Stimulated activated CD8-positive, alpha-beta memory T cell treated with anti-CD3 and anti-CD28 coated beads, Interleukin-12 subunit alpha, Interleukin-12 subunit beta, amount 100 ng/mL, for 1 hour (primary cell): Measurements from ENCODE around the gene CFAP100.

Experiments
- DNase-seq: peaks from one replicate; pipeline ENCODE4 v3.0.0-alpha.2; 2020; ENCODE audit warnings: low read depth

The CFAP100 gene

DNA sequence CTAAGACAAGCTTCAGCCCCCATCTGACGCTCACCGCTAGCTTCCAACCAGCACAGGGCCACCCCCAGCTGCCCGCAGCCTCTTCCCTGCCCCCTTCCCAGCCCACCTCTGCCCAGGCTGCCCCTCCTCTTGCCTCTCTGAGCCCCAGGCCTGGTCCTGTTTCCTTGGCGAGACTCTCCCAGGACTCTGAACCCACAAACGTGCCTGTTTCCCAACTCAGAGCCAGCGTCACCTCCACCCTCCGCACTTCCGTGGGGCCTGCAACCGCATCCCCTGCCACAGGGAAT is 45.9 kb downstream of the CFAP100 start:
- no peak for DNase-seq

DNA sequence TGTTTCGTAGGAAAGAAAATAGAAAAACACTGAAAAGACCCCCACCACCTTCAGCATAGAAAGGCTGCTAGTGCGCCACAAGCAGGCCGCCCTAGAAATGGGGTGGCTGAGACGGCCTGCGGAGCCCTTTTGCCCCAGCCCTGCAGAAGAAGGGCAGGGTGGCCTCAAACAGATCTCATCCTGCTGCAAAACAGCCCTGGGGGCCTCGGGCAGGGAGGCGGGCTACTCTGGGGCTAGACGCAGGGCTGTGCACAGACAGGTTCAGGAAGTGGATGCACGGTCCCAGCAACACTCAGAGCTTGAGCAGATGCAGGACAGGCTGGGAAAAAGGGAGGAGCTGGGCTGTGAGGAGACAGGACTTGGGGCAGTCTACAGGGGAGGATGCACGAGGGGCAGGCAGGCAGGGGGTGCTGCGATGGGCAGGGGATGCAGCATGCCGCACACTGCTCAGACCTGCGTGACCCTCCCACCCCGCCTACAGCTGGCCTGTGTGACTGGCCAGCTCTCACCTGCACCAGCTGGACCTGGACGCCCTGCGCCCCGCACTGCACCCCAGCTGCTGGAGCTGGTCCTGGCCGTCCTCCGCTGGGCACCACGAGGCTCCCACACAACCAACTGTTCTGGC is 46.7 kb downstream of the CFAP100 start:
- DNase-seq = no peak

DNA sequence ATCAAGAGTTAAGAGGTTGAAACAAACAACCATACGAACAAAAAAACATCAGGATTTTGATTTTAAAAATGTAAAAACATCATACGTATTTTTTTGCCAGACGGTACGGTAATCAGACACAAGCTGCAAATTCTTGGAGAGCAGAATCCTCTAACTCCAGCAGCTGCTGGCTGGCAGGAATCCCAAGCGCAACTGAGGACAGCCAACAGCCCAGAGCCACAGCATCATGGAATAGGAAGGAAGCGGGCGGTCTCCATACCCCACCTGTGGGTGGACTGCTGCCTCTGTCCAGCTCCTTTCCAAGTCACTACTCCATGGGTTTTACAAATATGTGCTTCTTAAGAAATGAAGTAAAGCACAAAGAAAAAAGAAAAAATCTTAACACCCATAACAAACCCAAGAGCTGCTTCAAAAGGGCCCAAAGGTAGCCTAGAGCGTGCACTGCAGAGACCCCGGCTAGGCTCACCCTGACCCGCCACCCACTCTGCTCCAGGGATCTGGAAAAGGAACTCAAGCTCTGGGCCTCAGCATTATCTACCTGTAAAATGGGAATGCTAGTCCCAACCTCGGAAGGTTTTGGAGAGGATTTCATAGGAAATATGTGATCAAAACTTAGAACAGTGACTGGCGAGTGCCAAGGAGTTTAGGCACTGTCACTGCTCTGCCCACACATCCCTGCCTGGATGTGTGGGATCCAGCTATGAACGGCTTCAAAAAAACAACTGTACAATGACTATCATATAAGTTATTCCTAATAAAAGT is 47.6 kb downstream of the CFAP100 start:
- DNase-seq = no peak

DNA sequence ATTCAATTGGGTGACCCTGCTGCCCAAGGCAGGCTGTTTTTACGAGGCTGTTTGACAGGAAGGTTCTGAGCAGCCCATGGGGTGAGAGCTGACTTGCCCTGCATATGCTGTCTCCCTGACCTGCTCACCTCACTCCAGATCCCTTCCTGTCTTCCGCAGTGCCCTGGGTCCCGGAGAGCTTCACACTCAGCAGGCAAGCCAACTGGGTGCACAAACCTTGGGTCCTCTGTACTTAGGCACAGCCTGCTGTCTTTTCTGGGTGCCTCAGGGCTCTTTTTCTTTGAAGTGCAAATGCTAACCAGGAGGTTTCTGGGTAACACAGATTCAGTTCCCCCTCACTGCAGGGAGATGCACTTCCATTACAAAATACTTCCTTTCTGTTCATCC is 48.1 kb downstream of the CFAP100 start:
- no peak for DNase-seq

DNA sequence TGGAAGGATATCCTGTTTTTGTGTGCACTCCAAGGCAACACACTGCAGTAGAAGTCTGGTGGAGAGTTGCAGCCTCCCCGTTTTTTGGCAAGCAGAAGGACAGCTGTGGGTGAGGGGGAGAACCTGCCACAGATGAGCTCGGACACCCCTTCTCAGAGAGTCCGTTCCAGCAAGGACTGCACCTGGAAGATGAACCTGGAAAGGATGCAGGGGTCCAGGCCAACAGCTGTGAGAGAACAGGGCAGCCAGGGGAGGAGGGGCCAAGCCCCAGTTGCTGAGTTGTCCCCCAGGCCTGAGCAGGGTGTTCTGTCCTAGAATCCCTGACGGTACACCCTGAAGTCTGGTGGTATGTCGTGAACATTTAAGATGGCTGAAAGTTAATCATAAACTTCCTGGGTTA is 50.8 kb downstream of the CFAP100 start:
- DNase-seq = no peak

DNA sequence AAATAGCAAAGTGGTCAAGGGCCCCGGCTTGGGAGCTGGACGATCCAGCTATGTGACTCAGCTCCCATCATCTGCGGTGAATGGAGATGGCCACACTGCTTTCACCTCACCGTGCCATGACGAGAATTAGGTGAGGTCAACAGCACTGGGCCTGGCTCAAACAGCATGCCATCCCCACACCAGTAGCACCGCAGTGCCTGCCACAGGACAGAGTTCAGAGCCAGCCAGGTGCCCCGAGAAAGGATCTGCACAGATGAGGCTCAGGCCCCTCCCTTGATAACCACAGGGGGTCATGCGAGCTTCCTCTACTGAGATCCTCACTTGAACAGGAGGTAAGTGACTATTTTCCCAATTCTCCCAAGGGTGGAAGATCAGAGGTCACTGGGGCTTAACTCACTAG is 51.6 kb downstream of the CFAP100 start:
- no peak for DNase-seq

DNA sequence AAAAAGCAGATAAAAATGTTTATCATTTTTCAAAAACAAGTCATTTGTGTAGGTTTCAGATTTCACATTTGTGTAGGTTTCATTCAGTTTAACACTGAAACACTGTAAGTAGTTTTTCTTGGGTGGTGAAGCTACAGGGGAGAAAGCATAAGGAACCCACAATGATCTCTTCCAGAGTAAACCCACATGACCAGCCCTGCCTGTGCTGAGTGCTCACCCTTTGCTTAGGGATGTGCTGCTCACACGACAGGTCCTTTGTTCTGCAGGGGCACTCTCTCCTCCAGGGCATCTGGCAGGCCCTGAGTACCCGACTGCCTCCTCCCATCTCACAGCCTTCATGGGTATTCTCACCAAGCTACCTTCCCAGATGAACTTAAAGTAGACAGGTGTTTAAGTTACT is 52.1 kb downstream of the CFAP100 start:
- no peak for DNase-seq

DNA sequence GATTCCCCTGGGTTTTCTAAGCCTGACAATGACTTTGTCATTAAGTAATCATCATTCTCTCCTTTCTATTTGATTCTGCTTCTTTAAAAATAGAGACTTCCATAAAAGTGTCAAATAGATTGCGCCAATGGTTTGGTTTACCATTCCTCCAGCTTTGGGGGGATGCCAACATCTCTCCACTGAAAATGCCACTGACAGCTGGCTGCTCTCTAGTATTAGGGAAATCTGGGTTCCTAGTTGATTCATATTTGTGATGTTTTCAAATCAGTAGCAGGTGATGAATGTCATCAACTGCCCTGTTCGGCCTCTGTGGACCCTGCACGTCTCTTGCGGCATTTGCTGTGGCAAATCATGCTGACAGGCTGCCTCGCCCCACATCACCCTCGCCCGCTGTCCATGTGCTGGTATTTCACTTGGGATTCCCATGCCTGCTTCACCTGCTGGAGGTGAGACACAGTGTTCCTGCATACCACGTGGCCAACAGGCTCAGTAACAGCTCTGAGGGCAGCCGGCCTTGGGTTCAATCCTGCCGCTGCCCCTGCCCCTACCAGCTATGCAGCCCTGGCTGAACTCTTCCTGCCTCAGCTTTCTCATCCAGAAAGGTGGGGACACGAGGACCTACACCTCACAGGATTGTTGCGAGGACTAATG is 52.9 kb downstream of the CFAP100 start:
- DNase-seq = no peak

DNA sequence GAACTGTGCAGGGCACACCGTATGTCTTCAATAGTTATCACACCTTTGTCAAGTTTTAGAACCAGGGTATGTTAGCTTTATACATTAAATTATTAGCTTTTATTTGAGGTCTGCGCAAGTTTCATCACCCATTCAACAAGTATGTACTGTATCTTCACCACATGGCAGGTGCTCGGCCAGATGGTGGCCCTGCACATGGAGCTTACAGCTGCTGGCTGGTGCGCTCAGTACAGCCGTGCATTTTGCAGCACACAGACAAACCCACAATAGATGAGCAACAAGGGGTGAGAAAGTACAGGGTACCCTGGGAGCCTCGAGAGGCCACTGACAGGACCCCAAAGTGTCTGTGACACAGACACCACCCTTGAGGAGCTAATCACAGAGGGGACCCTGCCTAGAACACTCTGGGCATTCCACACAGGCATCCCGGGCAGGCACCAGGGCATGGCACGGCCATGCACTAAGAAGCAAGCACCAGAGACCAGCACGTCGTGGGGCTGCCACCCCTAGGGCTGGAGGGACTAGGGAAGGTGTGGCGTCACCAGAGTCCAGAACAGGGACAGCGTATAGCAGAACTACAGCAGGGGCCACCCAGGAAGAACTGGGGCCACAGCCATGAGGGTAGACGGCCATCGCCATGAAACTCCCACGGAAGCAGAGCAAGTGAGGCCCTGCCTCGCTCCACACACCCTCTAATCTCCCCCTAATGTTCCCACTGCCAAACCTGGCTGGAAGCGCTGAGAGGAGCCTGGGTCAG is 53.6 kb downstream of the CFAP100 start:
- DNase-seq = no peak

DNA sequence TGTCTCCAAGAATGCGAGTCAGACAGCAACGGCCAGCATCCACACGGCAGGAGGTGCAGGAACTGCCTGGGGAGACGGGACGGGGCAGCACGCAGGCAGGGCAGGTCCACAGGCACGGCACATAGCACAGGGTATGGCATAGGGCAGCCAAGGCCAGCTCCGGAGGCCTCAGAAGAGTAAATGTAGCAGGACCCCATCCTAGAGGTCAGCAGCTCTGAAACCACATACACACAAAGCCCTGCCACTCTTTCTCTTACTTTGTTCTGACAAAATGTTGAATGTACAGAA is 54.1 kb downstream of the CFAP100 start:
- no peak for DNase-seq

DNA sequence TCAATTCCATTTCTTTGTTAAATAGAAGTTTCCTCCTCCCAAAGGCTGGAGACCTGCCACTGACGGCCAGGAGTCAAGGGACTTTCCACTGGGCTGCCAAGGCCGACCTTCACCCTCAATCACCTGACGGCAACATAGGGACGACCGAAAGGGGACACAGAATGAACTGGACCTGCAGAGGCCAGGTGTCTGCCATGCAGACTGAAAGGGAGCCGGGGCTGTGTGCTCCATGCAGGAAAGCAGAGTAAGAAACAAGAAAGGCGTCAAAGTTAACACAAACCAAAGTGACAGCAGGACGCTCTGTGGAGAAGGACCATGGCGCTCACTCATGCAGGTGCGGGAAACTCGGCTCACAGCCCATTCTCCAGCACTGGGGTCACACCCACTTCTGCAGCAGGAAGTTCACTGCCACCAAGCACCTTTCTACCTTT is 54.9 kb downstream of the CFAP100 start:
- DNase-seq = no peak

DNA sequence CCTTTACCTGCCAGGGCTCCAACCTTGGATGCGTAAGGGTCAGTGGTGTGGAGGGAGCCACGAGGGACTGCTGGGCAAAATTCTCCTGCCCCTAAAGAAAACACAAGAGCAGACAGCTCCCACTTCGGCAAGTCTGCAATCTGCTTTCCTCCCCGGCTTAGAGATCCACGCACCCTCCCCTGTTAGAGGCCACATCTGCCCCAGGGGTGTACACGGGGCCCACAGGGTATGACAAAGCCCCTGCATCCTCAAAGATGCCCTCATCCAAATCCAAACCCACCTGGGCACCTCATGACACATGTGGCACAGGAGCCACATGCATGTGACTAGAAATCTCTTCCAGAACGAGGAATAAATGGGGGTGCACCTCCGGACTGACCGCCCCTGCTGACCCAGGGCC is 55.5 kb downstream of the CFAP100 start:
- no peak for DNase-seq

DNA sequence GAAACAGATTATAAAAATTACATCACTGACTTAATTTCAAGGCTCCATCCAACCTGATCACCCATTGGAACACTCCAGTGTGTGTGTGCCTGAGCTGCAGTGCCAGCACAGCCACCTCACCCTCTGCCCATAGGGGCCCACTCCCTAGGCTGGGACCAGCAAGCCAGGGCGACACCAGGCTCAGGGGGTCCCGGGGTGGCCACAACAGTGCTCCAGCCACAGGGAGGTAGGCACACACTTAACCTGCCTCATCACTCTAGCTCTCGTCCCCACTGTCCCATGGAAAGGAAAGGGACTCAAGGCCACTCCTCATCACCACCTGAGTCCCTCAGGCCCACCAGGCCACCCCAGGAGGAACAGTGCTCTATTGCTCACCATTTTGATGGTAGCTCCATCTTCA is 56.0 kb downstream of the CFAP100 start:
- no peak for DNase-seq

DNA sequence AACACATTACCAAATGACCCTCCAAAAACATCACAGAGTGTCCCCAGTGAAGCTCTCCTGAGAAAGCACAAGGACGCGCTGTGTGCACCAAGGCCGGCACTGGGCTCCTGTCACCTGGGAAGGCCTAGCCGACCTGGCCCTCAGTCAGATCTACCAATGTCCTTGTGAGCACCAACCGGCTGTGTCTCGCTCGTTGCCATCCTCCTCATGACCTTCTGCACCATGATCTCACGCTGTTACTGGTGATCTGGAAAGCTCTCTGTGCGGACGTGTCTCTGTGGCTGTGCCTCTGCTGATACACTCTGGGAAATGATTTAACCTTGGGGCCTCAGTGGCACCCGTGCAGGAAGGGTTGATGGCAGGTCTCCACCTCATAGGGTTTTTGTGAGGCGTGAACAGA is 56.8 kb downstream of the CFAP100 start:
- no peak for DNase-seq

DNA sequence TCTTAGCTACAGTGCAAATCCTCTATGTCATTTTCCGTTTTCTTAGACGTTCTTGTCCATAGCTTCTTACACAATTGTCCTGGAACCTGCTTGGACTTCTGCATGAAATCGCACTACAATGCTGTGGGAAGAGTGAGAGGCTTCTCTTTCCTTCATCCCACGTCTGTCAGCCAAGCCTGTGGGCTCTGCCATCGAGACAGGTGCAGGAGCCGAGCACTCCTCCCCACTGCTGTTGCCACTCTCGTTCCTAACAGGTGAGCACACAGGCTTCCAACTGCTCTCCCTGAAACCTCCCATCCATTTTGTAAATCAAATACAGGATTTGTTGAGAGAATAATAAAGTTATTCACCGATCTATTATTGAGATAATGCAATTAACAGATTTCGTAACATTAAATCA is 57.5 kb downstream of the CFAP100 start:
- DNase-seq = no peak

DNA sequence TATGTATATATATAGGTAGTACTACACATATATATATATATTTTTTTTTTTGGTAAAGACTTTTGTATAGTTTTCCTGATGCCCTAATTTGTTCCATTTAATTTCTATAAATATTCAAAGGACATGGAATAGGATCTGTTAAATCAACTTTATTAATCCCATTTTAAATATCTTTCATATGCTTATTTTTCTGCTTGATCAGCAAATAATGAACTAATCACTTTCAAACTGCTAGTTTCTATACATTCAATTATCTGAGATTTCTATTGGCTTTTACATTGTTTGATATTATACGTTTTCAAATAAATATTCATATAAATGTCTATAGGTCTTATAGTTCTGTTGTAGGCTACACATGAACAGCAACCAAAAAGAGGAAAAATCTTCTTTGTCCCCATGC is 59.3 kb downstream of the CFAP100 start:
- DNase-seq = no peak

DNA sequence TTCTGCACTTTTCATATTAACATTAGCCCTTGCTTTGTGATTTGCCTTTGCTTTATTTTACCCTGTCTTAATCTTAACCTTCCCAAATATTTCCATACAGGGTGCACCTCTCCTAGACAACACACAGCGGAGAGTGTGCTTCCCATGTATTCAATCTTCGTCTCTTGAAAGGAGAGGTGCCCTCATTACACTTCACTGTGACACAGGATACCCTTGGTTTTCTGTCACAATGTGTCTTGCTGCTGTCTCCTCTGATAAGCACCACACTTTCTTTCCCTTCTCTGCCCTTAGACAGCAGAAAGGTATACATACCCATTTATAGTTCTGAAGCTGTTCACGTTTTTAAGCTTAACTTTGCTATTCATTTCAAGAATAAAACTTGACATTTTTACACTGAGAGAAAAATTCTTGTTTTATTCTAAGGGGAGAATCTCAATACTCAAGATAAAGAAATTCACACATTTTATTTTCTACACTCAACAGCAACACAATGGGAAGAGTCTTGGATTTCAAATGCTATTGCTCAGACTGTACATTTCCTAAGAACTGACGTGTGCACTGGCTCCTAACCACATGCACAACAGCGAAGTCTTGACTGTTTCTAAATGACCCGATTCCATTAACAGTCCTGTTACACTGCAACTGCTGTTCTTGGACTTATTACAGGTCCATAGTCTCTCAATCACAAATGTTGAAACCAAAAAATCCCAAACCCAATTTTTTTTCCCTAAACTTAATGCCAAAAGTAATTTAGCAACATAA is 59.9 kb downstream of the CFAP100 start:
- no peak for DNase-seq

DNA sequence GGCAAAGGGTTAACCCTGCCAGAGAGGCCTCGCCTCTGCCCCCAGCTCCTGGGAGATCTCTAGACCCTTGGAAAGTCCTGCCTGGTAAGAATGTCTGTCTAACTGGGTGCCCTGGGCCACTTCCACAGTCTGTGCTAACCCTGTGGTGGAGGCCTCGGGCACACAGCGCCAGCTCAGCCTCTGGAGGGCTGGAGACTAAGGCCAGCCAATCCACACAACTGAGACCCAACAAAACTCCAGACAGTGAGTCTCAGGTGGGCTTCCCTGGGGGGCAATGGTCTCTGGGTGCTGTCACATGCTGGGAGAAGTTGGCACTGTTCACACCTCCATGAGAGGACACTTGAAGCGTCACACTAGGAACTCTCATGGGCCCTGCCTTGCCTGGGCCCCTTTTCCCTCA is 61.5 kb downstream of the CFAP100 start:
- DNase-seq = no peak

DNA sequence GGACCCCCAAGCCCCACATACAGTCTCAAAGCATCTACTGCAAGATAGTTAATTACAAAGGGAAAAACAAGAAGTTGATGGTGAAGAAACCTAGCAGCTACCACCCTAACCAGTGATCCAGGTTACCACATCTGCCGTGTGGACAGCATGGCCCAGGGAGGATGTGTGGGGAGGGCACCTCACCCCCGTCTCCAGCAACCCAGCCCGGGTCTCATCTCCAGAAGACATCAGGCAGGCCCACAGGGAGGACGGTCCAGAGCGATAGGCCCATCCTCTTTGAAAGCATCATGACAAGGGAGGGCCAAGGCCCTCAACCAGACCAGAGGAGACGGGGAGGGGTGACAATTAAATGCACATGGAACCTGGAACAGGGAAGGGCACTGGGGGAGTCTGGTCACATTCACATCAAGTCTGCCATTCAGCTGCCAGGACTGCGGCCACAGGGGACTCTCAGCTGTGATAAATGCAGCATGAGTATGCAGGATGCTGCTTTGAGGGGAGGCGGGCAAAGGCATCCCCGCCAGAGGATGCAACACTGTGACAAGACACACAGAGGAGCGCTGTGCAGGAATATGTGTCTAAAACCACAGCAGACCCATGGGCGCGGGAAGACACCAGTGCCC is 62.2 kb downstream of the CFAP100 start:
- no peak for DNase-seq

DNA sequence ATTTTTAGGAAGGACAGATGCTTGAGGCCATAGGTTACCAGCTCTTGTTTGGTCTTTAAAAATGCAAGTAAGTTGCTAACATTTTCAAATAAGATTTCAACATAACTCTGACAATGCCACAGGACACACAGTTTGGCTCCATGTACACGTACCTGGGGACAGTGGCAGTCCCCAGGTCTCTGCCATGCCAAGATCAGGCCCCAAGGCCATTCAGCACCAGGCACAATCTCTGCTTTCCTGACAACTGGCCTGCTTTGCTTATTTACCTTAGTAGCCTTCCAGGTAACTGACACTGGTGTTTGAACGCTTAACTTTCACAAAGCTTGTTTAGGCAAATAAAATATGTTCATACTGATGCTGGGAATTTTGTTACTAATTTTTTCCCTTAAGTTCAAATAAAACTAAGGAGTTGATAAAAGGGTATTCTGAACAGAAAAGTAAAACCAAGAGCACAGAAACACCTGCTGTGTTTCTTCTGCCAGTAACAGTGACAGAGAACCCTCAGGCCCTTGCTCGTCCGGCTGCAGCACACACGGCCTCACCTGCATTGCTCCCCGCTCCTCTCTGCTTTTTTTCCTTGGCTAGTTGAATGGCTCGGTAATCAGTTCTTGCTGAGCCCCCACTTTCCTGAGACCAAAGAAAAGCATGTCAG is 64.5 kb downstream of the CFAP100 start:
- no peak for DNase-seq

DNA sequence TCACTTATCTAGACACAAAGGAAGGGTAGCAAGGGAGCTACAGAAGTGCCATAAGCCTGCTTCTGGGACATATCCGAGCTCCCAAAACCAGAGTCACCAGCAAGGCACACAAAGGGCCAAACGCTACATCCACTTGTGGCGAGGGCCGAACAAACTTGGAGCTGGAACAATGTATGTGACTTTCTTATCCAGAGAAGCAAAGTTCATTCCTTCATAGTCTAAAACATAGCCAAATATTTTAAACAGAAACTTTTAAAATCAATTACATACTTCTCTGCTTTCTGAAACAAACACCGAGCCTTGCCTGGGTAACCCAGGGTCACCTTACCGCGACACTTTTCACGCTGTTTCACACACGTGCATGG is 65.0 kb downstream of the CFAP100 start:
- no peak for DNase-seq

DNA sequence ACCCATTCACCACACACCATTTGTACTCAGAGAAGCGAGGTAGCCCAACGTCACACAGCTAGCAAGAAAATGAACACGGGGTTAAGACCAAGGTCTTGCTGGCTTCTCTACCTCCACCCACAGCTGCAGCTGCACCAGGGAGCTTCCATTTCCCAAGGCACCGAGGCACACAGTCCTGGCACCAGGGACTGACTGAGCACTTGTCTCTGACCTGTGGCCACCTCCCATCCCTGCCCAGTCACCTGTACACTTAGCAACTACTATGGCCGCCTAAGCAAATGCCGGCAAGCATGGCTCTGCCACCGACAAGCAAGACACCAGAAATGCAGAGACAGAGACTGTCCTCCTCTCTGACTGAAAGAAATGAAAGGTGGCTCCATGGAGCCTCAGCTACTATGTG is 65.7 kb downstream of the CFAP100 start:
- no peak for DNase-seq
